H1 (cell line): ENCODE data around the gene PRMT1. TPM values are rescaled to one million over a fixed set of nuclear protein-coding genes. Genes with fewer than 3 reads are reported as not detected.

Experiments used
- CHD2 ChIP-seq: IDR thresholded peaks from 2 replicates; pipeline ENCODE4 v1.6.1; 2012; ENCODE audit warnings: low read length, improper control_type of control experiment
- CTBP2 ChIP-seq: IDR thresholded peaks from 2 replicates; pipeline ENCODE4 v1.7.0; 2011; ENCODE audit warnings: borderline replicate concordance, mild to moderate bottlenecking, moderate library complexity, mixed read lengths, low read length; ENCODE audit not compliant: insufficient read depth, insufficient read length
- GTF2F1 ChIP-seq: IDR thresholded peaks from 2 replicates; pipeline ENCODE4 v1.6.1; 2012; ENCODE audit warnings: low read depth, low read length, improper control_type of control experiment, borderline replicate concordance
- NANOG ChIP-seq: IDR thresholded peaks from 2 replicates; pipeline ENCODE4 v1.6.1; 2011; ENCODE audit warnings: low read length, low read depth, mild to moderate bottlenecking, inconsistent platforms; ENCODE audit not compliant: insufficient read depth, poor library complexity, severe bottlenecking
- SAP30 ChIP-seq: fragments of 300-600 bp; sonication (generic); IDR thresholded peaks from 2 replicates; pipeline ENCODE4 v1.7.1; 2012; ENCODE audit warnings: low read length, moderate library complexity, mild to moderate bottlenecking, inconsistent platforms; ENCODE audit not compliant: insufficient read depth, insufficient replicate concordance
- SIX5 ChIP-seq: IDR thresholded peaks from 2 replicates; pipeline ENCODE4 v1.6.1; 2011; ENCODE audit warnings: mild to moderate bottlenecking, low read depth, low read length
- SUZ12 ChIP-seq: fragments of 200-600 bp; sonication (generic); IDR thresholded peaks from 2 replicates; pipeline ENCODE4 v1.6.1; 2012; ENCODE audit warnings: mild to moderate bottlenecking, inconsistent platforms, low read length, moderate library complexity, mixed read lengths
- ZNF274 ChIP-seq: IDR thresholded peaks from 2 replicates; pipeline ENCODE4 v1.7.0; 2012; ENCODE audit warnings: low read length, borderline replicate concordance; ENCODE audit errors: extremely low read depth
- polyA plus RNA-seq, 7 experiments: library from polyadenylated mRNA; depleted of rRNA in 3 of 7; stranded (reverse) in 5 of 7; unstranded in 2 of 7; fragments of >200 nt in 5 of 7; fragments of 200-250 nt in 2 of 7; gene quantifications; 1 replicate in 5 of 7; 2 replicates in 1 of 7; 4 replicates in 1 of 7; pipeline versions ENCODE4 v1.2.1 to v1.2.3, GENCODE V29; 2011 to 2013; ENCODE audit warnings: missing spikeins in 2 of 7, mixed read lengths in 2 of 7
- total RNA-seq: library from RNA; stranded (reverse); fragmentation: NEBNext Ultra II Directional; extraction: Animal tissue kit (Norgen Biotek cat#: 25700); gene quantifications from 2 replicates; pipeline ENCODE4 v1.2.1, GENCODE V29; 2021
- TF ChIP-seq, protein P1 (sequence below): fragments of 300-600 bp; sonication (generic); IDR thresholded peaks from 2 replicates; pipeline ENCODE4 v1.7.1; 2012; ENCODE audit warnings: low read length, moderate library complexity, mild to moderate bottlenecking, inconsistent platforms; ENCODE audit not compliant: insufficient replicate concordance

Gene PRMT1
- total and polyA plus RNA-seq, 2 of the 8 experiments (the other 6 are each of a cell fraction or from before 2014, with no cell fraction given) = 561 to 1,215 TPM

- TF ChIP-seq, protein P1, sequence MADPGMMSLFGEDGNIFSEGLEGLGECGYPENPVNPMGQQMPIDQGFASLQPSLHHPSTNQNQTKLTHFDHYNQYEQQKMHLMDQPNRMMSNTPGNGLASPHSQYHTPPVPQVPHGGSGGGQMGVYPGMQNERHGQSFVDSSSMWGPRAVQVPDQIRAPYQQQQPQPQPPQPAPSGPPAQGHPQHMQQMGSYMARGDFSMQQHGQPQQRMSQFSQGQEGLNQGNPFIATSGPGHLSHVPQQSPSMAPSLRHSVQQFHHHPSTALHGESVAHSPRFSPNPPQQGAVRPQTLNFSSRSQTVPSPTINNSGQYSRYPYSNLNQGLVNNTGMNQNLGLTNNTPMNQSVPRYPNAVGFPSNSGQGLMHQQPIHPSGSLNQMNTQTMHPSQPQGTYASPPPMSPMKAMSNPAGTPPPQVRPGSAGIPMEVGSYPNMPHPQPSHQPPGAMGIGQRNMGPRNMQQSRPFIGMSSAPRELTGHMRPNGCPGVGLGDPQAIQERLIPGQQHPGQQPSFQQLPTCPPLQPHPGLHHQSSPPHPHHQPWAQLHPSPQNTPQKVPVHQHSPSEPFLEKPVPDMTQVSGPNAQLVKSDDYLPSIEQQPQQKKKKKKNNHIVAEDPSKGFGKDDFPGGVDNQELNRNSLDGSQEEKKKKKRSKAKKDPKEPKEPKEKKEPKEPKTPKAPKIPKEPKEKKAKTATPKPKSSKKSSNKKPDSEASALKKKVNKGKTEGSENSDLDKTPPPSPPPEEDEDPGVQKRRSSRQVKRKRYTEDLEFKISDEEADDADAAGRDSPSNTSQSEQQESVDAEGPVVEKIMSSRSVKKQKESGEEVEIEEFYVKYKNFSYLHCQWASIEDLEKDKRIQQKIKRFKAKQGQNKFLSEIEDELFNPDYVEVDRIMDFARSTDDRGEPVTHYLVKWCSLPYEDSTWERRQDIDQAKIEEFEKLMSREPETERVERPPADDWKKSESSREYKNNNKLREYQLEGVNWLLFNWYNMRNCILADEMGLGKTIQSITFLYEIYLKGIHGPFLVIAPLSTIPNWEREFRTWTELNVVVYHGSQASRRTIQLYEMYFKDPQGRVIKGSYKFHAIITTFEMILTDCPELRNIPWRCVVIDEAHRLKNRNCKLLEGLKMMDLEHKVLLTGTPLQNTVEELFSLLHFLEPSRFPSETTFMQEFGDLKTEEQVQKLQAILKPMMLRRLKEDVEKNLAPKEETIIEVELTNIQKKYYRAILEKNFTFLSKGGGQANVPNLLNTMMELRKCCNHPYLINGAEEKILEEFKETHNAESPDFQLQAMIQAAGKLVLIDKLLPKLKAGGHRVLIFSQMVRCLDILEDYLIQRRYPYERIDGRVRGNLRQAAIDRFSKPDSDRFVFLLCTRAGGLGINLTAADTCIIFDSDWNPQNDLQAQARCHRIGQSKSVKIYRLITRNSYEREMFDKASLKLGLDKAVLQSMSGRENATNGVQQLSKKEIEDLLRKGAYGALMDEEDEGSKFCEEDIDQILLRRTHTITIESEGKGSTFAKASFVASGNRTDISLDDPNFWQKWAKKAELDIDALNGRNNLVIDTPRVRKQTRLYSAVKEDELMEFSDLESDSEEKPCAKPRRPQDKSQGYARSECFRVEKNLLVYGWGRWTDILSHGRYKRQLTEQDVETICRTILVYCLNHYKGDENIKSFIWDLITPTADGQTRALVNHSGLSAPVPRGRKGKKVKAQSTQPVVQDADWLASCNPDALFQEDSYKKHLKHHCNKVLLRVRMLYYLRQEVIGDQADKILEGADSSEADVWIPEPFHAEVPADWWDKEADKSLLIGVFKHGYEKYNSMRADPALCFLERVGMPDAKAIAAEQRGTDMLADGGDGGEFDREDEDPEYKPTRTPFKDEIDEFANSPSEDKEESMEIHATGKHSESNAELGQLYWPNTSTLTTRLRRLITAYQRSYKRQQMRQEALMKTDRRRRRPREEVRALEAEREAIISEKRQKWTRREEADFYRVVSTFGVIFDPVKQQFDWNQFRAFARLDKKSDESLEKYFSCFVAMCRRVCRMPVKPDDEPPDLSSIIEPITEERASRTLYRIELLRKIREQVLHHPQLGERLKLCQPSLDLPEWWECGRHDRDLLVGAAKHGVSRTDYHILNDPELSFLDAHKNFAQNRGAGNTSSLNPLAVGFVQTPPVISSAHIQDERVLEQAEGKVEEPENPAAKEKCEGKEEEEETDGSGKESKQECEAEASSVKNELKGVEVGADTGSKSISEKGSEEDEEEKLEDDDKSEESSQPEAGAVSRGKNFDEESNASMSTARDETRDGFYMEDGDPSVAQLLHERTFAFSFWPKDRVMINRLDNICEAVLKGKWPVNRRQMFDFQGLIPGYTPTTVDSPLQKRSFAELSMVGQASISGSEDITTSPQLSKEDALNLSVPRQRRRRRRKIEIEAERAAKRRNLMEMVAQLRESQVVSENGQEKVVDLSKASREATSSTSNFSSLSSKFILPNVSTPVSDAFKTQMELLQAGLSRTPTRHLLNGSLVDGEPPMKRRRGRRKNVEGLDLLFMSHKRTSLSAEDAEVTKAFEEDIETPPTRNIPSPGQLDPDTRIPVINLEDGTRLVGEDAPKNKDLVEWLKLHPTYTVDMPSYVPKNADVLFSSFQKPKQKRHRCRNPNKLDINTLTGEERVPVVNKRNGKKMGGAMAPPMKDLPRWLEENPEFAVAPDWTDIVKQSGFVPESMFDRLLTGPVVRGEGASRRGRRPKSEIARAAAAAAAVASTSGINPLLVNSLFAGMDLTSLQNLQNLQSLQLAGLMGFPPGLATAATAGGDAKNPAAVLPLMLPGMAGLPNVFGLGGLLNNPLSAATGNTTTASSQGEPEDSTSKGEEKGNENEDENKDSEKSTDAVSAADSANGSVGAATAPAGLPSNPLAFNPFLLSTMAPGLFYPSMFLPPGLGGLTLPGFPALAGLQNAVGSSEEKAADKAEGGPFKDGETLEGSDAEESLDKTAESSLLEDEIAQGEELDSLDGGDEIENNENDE = no peak
- TF ChIP-seq SAP30 (no peak), CHD2 (no peak), NANOG (no peak), ZNF274 (no peak), SIX5 (no peak), SUZ12 (no peak), CTBP2 (no peak), GTF2F1 (no peak)
These were observed 12.3 kb downstream of the PRMT1 start, which contains the start of gene ADM5 (continued) for GRCh38 chr19:49689133-49690078.
